ENCODE data around the gene DNAJA4.

DNA sequence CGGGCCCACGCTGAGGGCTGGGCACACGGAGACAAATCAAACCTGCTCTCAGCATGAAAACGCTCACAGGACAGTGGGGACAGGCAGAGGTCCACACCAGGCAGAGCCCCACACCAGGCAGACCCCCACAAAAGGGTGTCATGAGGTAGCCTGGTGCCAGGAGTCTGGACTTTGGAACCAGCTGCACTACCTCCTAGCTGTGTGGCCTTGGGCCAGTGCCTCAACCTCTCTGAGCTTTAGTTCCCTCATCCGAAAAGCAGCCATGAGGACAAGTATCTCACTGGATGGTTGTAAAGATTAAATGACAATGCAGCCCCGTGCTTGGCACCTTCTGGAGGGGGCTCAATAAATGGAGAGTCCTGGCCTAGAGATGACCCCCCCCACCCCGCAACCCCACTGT lies 59.3 kb downstream of the DNAJA4 start:
- TF ChIP-seq SIN3A (conservative IDR thresholded peaks at IDR 0.05 in 1 of 2, IDR thresholded peaks at IDR 0.05 in 1 of 2; ENCODE audit: low read depth in 1 of 2, low read length in 2 of 2) (no peak), BCL11A (IDR thresholded peaks at IDR 0.05; ENCODE audit: low read depth in 2 of 2, low read length in 2 of 2) (no peak)
- TF ChIP-seq, protein P1, sequence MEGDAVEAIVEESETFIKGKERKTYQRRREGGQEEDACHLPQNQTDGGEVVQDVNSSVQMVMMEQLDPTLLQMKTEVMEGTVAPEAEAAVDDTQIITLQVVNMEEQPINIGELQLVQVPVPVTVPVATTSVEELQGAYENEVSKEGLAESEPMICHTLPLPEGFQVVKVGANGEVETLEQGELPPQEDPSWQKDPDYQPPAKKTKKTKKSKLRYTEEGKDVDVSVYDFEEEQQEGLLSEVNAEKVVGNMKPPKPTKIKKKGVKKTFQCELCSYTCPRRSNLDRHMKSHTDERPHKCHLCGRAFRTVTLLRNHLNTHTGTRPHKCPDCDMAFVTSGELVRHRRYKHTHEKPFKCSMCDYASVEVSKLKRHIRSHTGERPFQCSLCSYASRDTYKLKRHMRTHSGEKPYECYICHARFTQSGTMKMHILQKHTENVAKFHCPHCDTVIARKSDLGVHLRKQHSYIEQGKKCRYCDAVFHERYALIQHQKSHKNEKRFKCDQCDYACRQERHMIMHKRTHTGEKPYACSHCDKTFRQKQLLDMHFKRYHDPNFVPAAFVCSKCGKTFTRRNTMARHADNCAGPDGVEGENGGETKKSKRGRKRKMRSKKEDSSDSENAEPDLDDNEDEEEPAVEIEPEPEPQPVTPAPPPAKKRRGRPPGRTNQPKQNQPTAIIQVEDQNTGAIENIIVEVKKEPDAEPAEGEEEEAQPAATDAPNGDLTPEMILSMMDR (IDR thresholded peaks at IDR 0.05; ENCODE audit: control extremely low read depth in 1 of 3, insufficient read depth in 1 of 3, low read depth in 1 of 3, low read length in 3 of 3), result no peak
